ENCODE measurements around the gene CUL4A. TPM values are rescaled to one million over a fixed set of nuclear protein-coding genes. Genes with fewer than 3 reads are reported as not detected.

The CUL4A gene
- total RNA-seq, 1 donor from 2014 or later = 116 TPM

GRCh38 chr13:113179374-113180230, 29.8 kb upstream of the CUL4A start:
- DNase-seq (ENCODE audit: low read depth, low spot score) = no peak

- DNase-seq (ENCODE audit: low read depth, low spot score) = no peak
Observed at GRCh38 chr13:113182046-113182445, 27.4 kb upstream of the CUL4A start.

GRCh38 chr13:113183450-113184129, 25.8 kb upstream of the CUL4A start:
- DNase-seq (ENCODE audit: low read depth, low spot score) = no peak

GRCh38 chr13:113184568-113185440, 24.6 kb upstream of the CUL4A start:
- DNase-seq (ENCODE audit: low read depth, low spot score) = no peak

GRCh38 chr13:113186061-113186900, 23.1 kb upstream of the CUL4A start:
- DNase-seq (ENCODE audit: low read depth, low spot score) = no peak

DNA sequence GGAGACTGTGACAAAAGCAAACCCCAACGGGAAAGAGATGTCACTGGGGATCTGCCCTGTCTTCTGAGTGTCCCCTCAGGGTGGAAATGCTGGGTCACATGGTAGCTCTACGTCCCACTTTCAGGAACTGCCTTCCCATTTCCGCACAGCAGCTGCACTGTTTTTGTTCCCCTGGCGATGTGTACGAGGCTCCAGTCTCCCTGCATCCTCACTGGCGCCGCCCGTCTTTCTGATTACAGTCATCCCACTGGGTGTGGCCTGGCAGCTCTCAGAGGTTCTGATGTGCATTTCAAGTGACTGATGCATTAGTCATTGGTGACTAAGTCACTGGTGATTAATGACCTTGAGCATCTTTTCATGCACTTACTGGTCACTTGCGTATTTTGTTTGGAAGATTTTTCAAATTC, 22.1 kb upstream of the CUL4A start:
- DNase-seq (ENCODE audit: low read depth, low spot score) = peak; percentile 97

DNA sequence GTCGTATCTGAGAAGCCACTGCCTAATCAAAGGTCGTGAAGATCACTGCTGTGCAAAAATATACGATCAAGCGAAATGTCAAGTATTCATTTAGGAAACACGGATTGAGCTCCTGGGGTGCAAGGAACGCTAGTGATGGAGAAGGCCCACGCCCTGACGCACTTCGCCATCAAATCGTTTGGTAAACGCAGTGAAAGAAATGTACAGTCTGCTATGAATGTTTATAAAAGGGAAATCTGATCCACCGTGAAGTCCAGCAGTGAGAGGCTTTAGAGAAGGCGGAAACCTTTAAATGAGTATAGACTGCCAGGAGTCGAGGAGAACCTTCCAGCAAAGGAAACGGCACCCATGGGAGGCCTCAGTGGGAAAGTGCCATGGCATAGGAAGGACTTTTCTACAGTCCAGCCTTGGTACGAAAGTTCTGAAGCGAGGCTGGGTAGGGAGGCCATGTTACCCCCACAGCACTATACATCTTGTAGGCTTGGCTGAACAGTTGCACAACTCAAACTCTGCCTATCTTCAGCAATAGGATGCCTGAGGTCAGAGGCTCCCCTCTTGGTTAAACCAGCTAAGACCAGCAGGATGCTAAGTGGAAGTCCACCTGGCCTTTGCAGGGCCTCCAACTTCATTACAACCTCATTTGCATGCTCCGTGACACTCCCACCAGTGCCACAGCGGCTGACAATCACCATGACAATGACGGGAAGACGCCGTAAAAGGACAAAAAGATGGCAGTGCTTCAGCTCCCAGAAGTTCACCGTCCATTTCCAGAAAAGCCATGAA, 21.3 kb upstream of the CUL4A start:
- no peak for DNase-seq (ENCODE audit: low read depth, low spot score)

DNA sequence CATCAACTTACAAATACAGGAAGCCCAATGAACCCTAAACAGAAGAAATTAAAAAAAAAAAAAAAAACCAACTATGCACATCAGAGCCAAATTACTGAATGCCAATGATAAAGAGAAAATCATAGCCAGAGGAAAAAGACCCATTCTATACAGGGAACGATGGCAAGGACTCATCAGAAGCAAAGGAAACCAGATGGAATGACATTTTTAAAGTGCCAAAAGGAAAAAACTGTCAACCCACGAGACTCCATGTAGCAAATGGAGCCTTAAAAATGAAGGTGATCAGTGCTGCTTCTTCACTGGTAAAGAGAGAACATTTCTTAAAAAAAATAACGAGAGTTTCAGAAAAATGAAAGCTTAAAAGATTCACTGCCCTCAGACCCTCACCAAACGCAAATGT, 19.2 kb upstream of the CUL4A start:
- DNase-seq (ENCODE audit: low read depth, low spot score) = no peak

DNA sequence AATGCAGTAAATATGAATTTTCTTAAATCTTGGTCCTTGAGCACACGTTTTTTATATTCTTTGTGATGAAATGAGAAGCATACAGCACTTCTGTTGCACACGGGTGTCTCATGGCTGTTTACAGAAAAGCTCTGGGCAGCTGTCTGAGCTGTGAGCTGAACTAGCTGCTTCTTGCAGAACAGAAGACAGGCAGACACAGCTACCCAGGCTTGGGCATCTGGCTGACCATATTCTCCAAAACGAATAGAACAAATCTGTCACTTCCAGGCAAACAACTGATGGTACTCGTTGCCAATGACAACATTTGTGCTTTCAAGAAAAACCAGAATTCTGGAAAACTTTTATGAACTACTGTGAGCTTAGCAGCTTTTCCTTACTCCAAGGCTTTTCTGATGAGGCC, 17.1 kb upstream of the CUL4A start:
- DNase-seq (ENCODE audit: low read depth, low spot score) = no peak

DNA sequence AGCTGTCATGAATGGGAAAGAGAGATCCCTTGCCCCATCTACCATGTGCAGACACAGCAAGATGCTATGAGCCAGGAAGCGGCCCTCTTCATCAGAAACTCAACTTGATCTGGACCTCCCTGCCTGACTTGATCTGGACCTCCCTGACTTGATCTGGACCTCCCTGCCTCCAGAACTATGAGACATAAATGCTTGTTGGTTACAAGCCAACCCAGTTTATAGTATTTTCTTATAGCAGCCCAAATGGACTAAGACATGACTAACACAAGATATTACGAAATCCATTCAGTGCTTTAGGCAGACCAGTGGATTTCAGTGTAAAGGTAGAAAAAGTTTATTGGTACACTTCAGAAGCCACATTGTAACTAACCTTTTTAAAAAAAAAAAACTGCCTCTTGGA, 16.5 kb upstream of the CUL4A start:
- DNase-seq (ENCODE audit: low read depth, low spot score) = no peak

GRCh38 chr13:113195360-113195759, 14.1 kb upstream of the CUL4A start:
- no peak for DNase-seq (ENCODE audit: low read depth, low spot score)

- no peak for DNase-seq (ENCODE audit: low read depth, low spot score)
Observed at GRCh38 chr13:113196970-113197737, 12.3 kb upstream of the CUL4A start.

DNA sequence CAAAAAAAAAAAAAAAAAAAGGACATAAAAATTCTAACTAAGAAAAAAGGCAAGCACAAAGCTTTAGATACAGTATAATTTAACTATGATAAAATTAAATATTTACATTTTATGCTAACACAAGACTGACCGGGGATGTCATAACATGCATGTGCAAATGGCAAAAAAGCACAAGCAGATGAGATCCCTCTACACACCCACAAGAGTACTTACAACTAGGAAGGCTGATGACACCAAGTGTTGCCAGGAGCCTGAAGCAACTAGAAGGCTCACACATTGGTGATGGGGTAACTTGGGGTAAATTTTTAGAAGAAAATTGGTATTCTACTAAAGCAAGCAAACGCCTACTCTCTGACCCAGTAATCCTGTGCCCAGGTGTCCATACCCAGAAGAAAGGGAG, 7.6 kb upstream of the CUL4A start:
- DNase-seq (ENCODE audit: low read depth, low spot score) = no peak

GRCh38 chr13:113202912-113203311, 6.5 kb upstream of the CUL4A start:
- DNase-seq (ENCODE audit: low read depth, low spot score) = no peak

DNA sequence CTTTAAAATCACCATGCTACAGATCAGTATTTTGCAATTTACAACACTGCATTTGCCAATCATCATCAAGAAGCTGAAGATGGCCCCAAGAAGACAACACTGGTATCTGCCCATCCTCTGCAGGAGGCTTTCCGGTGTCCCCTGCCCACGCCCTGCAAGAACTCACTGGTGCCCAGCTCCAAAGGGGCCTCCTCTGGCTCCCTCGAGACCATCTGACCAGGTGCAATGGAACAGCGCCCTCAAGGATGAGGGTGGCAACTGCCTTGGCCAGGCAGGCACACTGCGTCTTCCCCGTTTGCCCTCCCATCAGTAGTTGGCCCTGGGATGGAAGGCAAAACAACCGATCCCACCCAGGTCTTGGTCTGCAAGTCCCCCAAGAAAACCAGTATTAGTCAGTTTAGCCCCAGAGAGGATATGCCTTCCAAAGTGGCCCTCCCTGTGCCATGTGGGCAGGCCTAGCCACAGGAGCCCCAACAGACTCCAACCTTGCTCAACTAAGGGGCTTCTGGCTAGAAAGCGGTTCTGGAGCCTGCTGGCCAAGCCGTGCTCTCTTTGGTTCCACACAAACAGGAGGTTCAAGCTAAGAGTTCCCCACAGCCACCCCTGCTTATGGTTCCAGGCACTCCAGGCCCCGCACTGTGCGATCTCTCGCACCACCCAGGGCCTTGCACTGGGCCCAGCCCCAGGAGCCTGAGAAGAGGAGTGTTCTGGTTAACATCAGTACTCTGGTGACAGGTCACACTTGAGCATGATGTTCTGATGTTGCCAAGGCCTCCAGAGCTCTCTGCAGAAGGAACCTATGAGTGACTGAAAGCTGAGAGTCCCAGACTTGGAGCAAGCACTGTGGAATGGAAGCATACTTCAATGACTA, 5.7 kb upstream of the CUL4A start:
- DNase-seq (ENCODE audit: low read depth, low spot score) = no peak

DNA sequence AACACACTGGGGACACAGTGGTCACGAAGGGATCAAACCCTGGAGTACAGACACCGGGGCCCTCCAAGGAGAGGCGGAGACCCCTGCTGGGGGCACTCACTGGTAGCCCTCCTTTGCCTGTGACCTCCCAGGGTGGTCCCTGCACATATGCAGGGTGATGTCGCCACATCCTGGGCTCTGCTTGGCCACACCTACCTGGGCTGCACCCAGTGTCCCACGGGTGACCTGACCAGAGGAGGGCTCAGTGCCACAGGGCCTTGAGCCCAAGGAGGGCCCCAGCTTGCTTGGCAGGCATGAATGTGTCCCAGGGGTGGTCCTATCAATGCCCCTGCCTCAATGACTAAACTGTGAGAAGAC, 5.1 kb upstream of the CUL4A start:
- no peak for DNase-seq (ENCODE audit: low read depth, low spot score)

DNA sequence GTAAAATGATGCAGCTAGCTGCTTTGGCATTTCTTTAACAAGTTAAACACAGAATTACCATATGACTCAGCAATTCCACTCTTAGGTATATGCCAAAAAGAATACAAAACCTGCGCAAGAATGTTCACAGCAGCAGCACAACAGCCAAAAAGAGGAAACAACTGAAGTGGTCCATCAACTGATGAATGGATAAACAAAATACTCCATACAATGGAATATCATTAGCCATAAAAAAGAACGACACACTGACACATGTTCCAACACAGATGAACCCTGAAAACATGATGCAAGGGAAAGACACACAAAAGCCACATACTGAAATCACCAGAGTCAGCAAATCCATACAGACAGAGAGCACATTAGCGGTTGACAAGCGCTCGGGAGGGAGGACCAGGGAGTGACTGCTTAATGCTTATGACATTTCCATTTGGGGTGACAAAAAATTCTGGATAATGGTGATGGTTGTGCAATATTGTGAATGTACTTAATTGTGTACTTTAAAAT, 3.9 kb upstream of the CUL4A start:
- DNase-seq (ENCODE audit: low read depth, low spot score) = no peak

- DNase-seq (ENCODE audit: low read depth, low spot score) = no peak
Observed at GRCh38 chr13:113207460-113207859, 2.0 kb upstream of the CUL4A start.

All from pulmonary artery endothelial cell (primary cell).